Activated CD4-positive, alpha-beta T cell treated with anti-CD3 and anti-CD28 coated beads, Interleukin-2, Interleukin-4, amounts not matched to agents 100 ng/mL and 50 ng/mL, durations not matched to agents 16 hours and 8 hours (primary cell): Measurements from ENCODE around the gene UBAC1.

ENCODE experiments used
- DNase-seq: peaks from one replicate; pipeline ENCODE4 v3.0.0-alpha.2; 2020; ENCODE audit warnings: low spot score

The UBAC1 gene

DNA sequence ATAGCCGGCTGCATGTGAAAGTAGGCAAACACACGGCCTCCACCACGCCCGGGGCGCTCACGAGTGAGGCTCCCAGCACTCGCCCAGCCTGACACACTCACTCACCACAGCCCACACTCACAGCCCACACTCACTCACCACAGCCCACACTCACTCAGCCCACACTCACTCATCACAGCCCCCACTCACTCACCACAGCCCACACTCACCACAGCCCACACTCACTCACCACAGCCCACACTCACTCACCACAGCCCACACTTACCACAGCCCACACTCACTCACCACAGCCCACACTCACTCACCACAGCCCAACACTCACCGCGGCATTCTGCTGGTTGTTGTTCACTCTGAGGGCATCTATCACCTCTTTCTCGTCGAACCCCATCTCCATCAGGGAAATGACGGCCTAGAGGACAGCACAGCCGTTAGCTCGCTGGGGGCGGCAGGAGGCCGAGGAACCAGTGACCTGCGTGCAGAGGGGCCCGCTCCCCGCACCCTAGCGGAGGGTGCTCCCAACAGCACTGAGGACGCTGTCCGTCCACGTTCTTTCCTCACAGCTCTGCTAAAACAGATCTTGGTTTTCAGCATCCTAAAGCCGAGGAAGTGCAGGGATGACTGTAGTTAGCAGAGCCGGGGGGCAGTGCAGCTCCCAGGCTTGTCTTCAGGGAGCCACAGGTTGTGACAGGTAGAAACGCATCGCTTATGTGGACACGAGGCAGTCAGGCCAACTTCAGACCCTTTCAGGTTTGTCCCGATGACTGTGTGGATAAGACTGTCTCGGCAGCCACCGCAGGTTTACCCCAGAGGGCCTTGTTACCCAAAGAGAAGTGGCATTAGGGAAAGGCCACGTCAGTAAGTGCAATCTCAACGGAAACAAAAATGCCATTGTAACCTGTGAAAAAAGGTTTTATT, 21.6 kb downstream of the UBAC1 start:
- DNase-seq, result peak; percentile 52

DNA sequence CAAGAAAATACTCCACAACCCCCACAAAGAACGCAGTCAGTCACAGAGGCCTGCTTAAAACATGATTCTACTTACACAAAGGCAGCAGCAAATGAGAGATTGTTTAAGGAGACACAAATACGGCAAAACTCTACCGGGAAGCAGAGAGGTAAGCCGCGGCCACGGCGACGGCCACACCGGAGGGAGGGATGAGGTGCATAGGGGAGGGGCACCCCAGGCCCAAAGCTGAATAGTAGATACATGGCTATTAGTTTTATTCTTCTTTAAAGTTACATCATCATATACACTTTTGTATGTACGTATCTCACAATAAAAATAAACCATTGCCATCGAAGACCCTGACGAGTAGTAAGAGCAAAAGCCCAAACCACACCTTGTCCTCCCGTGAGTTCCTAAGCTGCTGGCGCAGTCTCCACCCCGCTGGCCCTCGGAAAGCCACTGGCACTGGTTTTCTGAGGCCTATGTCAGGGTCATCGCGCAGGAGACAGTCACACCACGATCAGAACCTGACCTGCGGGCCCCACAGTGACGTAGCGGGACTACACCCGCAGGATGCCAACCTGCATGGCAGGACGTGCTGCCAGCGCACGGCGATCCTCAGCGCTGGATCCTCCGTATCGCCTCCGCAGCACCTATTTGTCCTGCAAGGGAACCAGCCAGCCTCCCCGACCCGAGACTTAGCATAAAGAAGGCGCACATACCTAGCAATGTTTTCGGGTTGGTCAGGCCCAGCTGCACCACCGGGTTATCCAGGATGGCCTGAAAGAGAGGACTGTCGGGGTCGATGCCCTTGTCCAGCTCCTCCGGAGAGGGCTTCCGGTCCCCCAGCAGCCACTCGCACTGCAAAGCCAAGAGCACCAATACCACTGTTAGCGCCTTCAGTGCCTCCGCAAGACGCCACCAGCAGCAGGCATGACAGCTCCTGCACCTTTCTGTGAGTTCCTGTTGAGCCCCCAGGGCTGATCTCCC, 23.4 kb downstream of the UBAC1 start:
- no peak for DNase-seq

DNA sequence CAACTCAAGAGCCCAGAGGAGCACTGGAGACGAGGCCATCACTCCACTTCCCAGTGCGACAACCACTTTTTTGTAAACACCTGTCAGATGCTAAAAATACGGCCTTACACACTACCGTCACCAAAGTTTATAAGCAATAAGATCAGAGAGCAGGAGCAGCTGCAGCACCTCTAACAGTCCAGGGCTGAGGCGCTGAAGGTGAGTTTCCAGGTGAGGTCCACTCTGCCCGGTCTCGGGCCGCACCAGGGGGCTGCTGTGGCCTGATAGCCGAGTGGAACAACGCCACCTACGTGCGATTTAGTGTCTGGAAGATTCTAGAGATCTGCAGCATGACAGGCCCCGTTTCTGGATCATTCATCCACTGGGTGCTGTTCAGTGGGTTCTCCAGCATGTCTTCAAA, 28.1 kb downstream of the UBAC1 start:
- no peak for DNase-seq

GRCh38 chr9:135932656-135933055, 28.5 kb downstream of the UBAC1 start:
- no peak for DNase-seq

GRCh38 chr9:135931349-135931820, 29.8 kb downstream of the UBAC1 start:
- DNase-seq, result no peak

DNA sequence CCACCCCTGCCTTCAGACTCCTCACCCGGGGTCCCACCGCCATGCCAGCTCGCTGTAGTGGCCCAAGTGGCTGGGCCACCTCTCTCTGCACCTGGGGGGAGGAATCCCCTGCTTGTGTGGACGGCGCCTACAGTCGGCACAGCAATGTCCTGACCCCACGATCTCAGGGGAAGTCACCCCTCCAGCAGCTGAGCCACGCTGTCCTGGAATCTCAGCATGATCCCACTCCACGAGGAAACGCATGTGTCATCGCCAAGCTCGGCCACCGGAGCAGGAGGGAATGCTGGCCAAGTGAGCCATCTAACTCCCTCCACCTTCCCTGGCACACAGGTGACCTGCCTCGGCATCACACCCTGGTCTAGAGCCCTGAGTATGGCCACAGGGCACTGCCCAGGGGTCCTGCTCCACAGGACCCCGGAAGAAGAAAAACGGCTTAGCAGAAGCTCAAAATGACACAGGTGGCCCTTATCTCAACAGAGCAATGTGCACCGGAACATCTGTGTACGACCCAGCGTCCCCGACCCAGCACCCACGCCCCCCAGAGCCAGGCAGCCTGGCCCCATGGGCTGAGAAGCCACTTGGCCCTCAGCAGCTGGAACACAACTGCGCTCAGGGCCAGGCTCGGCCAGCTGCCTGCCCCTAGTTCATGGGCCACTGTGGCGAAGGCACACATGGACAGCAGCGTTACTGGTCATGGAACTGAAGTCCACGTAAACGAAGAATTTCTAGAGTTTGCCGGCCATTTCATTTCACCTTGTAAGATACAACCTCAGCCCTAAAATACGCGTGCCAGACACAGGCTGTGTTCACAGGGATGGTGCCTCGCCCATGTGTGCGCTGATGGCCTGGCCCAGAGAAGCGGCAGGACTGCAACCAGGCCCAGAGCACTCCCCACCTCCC, 30.5 kb downstream of the UBAC1 start:
- no peak for DNase-seq

GRCh38 chr9:135929656-135930445, 31.3 kb downstream of the UBAC1 start:
- DNase-seq, result no peak

DNA sequence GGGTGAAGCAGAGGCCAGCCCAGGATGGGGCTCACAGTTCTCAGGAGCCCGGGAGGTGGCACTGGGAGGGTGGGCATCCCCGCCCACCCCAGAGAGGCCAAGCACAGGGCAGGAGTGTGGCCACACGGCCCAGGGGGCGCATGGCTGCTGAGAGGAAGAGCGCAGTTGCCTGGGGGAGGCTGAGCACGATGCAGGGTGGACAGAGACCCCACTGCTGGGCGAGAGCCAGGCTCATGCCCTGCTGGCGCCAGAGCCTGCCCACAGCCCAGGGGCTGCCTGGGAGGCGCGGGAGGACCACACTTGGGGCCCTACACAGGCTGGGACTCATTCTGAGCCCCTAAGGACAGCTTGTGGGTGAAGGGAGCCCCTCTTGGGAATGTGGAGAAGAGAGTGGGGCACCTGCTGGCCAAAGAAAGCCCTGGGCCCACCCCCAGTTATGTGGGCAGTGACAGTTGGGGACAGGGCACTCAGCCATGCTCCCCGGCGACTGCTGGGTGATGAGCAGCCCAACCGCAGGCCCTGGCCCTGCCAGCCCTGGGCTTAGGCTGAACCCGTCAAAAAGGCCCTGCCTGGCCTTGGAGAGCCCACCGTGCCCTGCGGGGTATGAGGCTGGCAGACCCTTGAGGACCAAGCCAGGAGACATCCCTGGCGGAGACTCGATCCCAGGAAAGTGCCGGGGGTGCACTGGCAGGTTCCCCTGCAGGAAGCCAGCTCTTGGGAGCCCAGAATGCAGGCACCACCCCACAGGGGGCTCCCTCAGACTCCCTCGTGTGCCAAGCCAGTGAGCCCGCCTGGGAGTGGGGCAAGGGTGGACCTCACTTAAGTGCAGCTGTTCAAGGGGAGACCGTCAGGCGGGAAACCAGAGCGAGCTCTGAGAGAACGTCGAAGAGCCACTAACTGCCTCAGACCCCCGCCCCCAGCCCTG, 32.2 kb downstream of the UBAC1 start:
- no peak for DNase-seq

DNA sequence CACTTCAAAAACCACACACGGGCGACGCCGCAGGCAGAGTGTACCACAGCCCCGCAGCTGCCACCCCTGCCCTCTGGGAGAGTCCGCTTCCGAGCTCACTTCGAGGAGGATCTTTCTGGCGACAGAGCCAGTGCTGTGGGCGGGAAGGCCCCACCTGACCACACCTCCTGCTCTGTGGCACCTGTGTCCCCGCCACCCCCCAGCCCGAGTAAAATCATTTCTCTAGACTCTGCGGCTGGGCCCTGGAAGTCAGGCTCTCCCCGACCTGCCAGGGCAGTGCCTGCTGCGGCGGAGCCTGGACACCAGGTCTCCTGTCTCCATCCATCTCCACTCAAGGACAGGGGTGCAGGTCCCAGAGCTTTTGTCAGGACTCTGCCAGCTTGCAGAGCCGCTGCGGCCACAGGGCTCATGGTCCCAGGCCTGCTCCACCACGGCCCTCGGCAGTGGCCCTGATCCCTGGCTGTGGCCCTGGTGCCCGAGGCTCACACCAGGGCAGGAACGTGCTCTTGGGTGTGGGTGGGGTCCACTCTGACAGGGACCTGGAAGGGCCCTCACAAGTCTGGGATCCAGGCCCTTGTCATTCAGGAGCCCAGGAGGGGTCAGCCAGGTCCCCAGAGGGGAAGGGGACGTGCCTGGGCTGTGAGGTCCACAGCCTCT, 33.0 kb downstream of the UBAC1 start:
- no peak for DNase-seq

- no peak for DNase-seq
Observed at GRCh38 chr9:135927195-135928013, 33.8 kb downstream of the UBAC1 start.

DNA sequence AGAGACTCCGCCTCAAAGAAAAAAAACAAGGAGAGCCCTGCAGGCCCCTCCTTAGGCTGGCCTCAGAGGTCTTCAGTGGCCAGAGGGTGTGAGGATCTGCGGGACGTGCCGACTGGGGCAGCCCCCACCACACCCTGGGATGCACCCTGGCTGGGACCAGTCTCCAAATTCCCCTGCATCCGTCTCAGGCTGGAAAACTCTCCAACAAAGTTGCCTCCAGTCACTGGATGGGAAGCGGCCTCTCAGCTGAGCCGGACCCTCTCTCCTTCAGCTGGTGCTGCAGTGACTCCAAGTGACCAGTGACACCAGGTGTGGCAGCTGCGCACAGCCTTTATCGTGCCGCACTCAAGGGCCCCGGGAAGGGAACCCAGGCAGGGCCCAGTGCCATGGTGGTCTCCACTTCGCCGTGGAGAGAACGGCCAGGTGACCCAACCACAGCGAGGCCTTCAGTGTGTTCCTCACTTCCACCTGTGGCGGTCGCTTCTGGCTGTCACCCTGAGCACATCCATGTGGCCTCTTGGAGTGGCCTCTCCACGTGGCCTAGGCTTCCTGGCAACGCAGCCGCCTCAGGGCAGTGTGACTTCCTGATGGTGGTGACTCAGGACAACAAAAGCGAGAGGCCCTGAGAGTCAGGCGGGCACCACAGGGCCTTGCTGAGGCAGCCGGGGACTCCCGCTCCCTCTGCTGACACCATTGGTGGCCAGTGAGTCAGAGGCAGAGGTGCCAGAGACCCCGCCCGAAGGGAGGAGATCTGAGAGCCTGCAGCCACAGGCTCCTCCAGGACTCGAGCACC, 34.6 kb downstream of the UBAC1 start:
- DNase-seq, result peak; percentile 92

DNA sequence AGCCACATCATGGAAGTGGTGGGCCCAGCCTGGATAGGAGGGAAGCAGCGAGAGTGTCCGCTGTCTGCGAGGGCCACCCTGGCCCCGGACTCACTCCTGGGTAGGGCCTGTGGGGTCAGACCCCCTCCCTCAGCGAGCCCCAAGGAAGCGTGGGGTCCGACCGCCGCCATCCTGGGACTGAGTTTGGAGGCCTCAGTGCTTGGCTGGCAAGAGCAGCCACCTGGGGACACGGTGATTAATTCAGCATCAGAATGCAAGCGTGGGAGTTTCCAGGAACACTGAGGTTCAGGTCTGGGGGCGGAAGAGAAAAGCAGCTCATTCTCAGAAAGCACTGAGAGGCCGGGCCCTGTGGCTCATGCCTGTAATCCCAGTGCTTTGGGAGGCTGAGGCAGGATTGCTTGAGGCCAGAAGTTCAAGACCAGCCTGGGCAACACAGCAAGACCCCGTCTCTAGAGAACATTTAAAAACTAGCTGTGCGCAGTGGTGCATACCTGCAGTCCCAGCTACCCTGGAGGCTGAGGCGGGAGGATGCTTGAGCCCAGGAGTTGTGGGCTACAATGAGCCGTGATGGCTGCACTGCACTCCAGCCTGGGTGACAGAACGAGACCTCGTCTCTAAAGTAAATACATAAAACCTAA, 35.6 kb downstream of the UBAC1 start:
- DNase-seq, result peak; percentile 80

DNA sequence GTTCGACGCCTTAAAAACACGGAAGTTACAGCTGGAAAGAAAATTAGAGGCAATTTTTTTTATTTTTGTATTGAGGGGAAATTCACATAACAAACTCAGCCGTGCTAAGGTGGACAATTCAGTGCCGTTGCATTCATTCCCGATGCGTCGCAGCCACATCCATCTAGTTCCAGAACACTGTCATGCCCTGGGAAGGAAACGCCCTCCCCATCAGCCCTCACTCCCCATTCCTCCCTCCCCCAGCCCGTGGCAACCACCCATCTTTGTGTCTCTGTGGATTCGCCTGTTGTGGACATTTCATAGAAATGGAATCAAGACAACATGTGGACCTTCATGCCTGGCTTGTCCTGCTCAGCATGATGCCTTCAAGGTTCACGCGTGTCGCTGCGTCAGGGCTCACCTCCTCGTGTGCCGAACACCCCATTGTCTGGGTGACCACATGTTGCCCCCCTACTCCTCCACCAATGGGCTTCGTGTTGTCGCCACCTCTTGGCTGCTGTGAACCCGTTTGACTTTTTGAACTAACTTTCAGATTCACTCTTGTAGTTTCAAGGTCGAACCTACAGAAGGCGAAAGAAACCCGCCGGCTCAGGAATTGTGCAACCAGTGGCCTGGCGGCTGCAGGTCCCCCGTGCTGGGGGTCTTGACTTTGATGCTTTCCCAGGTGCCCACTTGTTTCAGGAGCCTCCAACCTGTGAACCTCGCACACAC, 36.4 kb downstream of the UBAC1 start:
- DNase-seq, result peak; percentile 30

DNA sequence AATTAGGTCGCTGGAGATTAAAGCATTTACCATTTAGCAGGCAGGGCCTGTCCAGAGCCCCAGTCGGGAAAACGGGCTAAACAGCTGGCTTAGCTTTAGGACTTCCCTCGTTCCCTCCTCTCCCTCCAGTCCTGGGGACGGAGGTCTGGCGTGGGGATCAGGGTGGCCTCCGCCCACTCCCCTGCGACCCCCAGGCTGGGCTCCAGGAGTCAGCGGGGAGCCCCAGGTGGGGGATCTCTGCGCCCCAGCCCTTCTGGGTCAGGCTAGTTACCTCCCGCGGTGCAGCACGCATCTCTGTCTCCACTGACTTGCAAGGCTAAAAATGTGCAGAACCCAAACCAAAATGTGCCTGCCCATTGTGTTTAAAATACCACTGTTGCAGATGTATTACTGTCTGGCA, 37.7 kb downstream of the UBAC1 start:
- DNase-seq, result no peak

DNA sequence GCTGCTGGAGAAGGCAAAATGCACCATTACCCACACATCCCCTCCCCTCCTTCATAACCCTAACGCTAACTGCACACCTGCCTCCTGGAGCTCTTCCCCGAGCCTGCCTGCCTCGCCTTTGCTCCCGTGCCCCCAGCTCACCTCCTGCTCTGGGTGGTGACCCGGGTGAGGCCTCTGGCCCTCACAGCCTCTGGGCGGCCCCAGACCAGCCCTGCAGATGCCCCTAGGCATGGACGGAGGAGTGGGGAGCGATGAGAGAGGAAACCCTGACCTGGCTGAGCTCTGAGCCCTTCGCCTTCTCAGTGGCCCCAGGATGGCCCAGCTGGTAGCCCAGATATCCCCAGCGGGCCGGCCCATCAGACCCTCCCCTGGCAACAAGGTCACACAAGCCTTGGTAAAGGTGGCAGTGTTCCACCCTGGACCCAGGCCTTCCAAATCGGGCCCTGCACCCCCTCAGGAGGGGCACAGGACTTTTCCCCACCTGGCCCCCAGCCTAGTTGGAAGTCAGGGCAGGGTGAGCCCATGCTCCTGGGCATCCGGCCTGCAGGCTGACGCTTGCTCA, 39.3 kb downstream of the UBAC1 start:
- no peak for DNase-seq
